ENCODE data around the gene NKX2-3. TPM values are rescaled to one million over a fixed set of nuclear protein-coding genes. Genes with fewer than 3 reads are reported as not detected.

Gene NKX2-3
- total RNA-seq: not detected in 2 replicates

- no peak for DNase-seq (ENCODE audit: low read depth)
Measured at GRCh38 chr10:99532687-99533495, at the start of gene NKX2-3. NKX2-3 (plus strand) TSS chr10:99532942; CDS start chr10:99533132, 190 bp downstream.

- no peak for DNase-seq (ENCODE audit: low read depth)
Measured at GRCh38 chr10:99484626-99485581, 47.8 kb upstream of the NKX2-3 start.

GRCh38 chr10:99487125-99487807 is 45.5 kb upstream of the NKX2-3 start:
- DNase-seq (ENCODE audit: low read depth): no peak

- no peak for DNase-seq (ENCODE audit: low read depth)
Measured at GRCh38 chr10:99489271-99489670, 43.5 kb upstream of the NKX2-3 start.

- no peak for DNase-seq (ENCODE audit: low read depth)
Measured at GRCh38 chr10:99497343-99498025, 35.3 kb upstream of the NKX2-3 start.

GRCh38 chr10:99506416-99506815 is 26.3 kb upstream of the NKX2-3 start:
- no peak for DNase-seq (ENCODE audit: low read depth)

GRCh38 chr10:99507265-99507664 is 25.5 kb upstream of the NKX2-3 start:
- DNase-seq (ENCODE audit: low read depth): no peak

- no peak for DNase-seq (ENCODE audit: low read depth)
Measured at GRCh38 chr10:99513061-99513460, 19.7 kb upstream of the NKX2-3 start.

GRCh38 chr10:99519690-99520039 is 13.1 kb upstream of the NKX2-3 start:
- DNase-seq (ENCODE audit: low read depth): no peak

GRCh38 chr10:99520040-99520846 is 12.5 kb upstream of the NKX2-3 start:
- no peak for DNase-seq (ENCODE audit: low read depth)

GRCh38 chr10:99520847-99521764 is 11.6 kb upstream of the NKX2-3 start:
- DNase-seq (ENCODE audit: low read depth): no peak

GRCh38 chr10:99521765-99522469 is 10.8 kb upstream of the NKX2-3 start:
- no peak for DNase-seq (ENCODE audit: low read depth)

- DNase-seq (ENCODE audit: low read depth): no peak
Measured at GRCh38 chr10:99522470-99523250, 10.1 kb upstream of the NKX2-3 start.

- DNase-seq (ENCODE audit: low read depth): no peak
Measured at GRCh38 chr10:99523251-99523773, 9.4 kb upstream of the NKX2-3 start.

- DNase-seq (ENCODE audit: low read depth): no peak
Measured at GRCh38 chr10:99524050-99524666, 8.6 kb upstream of the NKX2-3 start.

- no peak for DNase-seq (ENCODE audit: low read depth)
Measured at GRCh38 chr10:99524736-99525380, 7.9 kb upstream of the NKX2-3 start.

GRCh38 chr10:99525897-99526296 is 6.8 kb upstream of the NKX2-3 start:
- no peak for DNase-seq (ENCODE audit: low read depth)
